ENCODE results near the gene LMNTD2.

DNA sequence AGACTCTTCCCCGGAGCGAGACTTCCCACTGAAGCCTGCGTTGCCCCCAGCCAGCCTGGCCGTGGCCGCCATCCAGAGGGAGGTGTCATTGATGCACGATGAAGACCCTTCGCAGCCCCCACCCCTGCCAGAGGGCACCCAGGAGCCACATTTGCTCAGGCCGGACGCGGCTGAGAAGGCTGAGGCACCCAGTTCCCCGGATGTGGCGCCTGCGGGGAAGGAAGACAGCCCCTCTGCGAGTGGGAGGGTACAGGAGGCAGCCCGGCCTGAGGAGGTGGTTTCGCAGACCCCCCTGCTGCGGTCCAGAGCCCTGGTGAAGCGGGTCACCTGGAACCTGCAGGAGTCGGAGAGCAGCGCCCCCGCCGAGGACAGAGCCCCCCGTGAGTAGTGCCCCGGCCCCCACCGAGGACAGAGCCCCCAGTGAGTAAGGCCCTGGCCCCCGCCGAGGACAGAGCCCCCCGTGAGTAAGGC is 48.8 kb upstream of the LMNTD2 start:
- TF ChIP-seq MAFF (IDR thresholded peaks at IDR 0.05; ENCODE audit: low read depth, low read length) (no peak), ZBTB20 (CRISPR knock-in tag; IDR thresholded peaks at IDR 0.05; ENCODE audit: borderline replicate concordance, low read depth) (no peak), KAT8 (CRISPR knock-in tag; IDR thresholded peaks at IDR 0.05) (no peak), TCF7L2 (IDR thresholded peaks at IDR 0.05; ENCODE audit: low read depth, low read length) (no peak)
- TF ChIP-seq, protein P1, sequence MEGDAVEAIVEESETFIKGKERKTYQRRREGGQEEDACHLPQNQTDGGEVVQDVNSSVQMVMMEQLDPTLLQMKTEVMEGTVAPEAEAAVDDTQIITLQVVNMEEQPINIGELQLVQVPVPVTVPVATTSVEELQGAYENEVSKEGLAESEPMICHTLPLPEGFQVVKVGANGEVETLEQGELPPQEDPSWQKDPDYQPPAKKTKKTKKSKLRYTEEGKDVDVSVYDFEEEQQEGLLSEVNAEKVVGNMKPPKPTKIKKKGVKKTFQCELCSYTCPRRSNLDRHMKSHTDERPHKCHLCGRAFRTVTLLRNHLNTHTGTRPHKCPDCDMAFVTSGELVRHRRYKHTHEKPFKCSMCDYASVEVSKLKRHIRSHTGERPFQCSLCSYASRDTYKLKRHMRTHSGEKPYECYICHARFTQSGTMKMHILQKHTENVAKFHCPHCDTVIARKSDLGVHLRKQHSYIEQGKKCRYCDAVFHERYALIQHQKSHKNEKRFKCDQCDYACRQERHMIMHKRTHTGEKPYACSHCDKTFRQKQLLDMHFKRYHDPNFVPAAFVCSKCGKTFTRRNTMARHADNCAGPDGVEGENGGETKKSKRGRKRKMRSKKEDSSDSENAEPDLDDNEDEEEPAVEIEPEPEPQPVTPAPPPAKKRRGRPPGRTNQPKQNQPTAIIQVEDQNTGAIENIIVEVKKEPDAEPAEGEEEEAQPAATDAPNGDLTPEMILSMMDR (CRISPR knock-in tag; IDR thresholded peaks at IDR 0.05): no peak

Measured in HepG2 (cell line).